GM18526 (cell line): ENCODE data around the gene HECW1.

Experiments used
- POLR2A ChIP-seq: IDR thresholded peaks from 3 replicates; pipeline ENCODE4 v1.6.1; 2011; ENCODE audit not compliant: insufficient read length; ENCODE audit errors: extremely low read depth

The HECW1 gene

DNA sequence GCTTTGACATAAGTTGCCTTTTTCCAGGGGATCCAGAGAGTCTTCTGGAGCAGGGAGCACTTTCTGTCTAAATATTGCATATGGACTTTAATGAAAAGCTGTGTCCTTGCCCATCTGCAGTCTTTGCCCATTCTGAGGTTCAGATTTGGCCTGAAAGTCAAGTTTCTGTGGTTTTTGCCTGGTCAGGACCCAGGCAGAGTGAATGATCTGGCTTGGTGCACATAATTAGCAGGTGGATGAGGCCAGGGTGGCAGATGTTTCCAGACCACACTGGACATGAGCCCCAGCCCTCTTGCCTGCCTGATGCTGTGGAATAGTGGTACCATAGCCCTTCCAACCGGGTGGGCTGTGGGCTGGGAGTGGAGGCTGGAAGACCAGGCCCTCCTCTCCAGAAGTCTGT lies 11.0 kb downstream of the HECW1 start:
- no peak for TF ChIP-seq POLR2A

DNA sequence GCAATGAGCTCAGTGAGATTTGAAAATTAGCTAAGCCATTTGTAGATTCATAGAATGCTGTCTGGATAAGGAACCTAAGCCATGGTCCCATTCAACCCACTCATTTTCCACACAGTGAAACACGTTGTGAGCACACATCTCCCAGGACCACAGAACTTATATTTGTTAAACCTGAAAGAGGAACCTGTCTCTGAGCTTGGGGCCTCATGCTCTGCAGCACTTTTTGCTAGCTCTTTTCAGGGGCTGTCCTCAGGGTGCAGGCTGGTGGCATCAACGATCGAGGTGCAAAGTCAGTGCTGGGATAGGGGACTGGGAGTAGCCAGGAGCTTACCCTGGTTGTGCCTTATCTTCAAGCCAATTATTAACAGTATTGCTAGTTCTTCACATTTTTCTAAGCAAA lies 11.9 kb downstream of the HECW1 start:
- TF ChIP-seq POLR2A: no peak

DNA sequence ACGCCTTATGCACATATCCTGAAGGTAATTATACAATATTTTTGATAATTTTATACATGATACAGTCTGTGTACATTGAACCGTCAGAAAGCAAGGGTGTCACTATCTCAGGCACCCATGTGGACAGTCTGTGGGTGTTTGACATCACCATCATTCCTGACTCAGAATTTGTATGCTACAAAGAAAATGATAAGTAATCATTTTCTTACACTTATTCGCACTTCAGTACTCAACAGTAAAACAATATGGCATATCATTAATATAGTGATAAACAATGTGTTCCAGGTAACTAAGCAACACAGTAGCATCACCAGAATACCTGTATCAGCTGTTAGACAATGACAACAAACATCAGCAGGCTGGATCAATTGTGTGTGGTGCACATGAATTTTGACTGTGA lies 17.9 kb downstream of the HECW1 start:
- TF ChIP-seq POLR2A: no peak

DNA sequence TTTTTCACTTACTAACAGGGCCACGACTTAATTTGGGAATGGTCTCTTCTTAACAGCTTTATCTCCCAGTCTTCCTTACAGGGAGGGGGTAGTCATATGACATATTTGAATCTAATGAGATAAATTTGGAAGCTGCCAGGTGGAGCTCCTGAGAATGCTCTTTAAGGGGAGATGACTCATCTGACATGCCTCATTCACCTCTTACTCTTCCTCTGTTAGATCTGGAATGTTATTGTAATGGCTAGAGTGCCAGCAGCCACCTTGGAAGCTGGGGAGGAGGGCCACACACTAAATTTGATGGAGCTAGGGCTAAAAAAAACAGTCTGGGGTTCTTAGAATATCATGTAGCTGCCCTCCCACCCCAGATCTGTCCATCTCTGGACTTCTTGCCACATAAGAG lies 22.7 kb downstream of the HECW1 start:
- TF ChIP-seq POLR2A: no peak

DNA sequence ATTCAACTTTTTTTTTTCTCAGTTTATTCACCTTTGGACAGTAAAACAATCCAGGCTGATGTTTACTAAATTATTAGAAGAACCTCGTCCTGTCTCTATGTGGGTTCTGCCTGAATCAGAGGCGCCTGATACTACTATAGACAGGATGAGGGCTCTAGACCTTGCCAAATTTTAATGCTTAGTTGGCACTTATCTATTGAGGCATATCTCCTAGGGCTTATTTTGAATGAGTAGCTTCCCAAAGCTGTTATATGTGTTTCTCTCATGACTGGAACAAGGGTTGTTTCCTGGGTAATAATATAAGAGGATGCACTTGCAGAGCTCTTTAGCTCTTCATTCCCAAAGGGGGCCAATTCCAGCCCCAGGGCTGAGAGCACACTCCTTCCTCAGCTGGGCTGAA lies 23.6 kb downstream of the HECW1 start:
- no peak for TF ChIP-seq POLR2A

DNA sequence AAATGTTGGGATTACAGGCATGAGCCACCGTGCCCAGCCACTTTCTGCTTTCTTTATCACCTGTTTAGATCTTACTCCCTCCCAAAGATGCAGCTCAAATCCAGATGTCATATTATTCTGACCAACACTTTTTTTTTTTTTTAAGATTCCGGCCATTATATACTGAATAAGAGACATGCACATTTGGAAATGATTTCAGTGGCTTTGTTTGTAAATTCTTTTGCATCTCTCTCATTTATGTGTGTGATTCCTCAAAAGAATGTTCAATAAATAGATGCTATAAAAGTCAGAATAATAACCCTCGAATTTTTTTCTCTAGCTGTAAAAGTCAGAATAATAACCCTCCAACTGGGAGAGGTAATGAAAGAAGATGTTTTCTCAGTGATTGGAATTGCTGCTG lies 25.4 kb downstream of the HECW1 start:
- no peak for TF ChIP-seq POLR2A

DNA sequence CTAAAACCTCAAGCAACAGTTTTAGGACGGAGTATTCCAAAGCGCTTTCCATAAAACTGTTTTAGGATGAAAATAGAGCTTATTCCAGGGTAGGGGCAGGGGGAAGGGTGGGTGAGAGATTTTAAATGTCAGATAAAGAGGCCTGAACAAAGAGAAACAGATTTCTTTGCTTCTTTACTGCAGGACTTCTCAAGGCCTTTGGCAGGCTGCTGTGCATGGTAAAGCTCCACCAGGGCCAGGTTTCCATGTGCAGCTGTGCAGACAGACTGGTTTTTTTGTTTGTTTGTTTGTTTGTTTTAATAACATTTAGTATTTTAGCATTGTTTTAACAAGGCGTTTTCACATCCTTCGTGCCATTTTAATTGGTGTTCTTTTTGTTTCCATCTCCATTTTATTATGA lies 26.3 kb downstream of the HECW1 start:
- TF ChIP-seq POLR2A: no peak

DNA sequence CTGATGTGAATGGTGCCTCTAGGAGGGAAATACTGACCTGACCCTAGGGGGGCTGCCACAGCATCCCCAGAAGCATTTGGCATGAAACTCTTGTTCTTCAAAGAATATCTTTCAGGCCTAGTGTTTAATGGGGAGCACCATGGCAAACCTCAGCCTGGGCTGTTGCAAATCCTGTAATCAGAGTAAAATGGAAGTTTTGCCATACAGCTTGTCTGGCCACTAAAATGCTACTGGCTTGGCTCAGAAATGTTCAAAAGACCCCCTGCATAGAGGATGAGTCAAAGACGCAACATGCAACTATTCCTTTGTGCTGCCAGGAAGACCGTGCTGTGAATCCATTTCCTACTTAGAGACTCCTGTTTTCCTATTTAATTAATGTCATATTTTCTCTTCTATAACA lies 26.7 kb downstream of the HECW1 start:
- TF ChIP-seq POLR2A: no peak

DNA sequence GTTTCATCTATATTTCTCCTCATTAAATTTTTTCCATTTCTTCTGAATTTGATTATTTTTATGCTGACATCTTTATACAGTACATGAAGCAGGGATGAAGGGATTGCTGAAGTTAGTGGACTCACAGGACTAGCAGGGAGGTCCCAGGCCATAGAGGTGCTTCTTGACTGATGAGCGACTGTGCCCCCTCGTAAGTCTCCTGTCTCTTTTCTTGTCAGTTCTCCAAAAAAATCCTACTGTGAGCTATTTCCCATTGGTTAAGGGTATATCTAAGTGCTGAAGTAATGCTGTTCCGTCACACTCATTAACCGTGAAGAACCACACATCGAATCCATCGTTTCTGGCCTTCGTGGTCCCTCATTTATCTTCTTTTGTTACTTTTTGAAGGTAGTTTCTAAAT lies 27.7 kb downstream of the HECW1 start:
- TF ChIP-seq POLR2A: no peak

DNA sequence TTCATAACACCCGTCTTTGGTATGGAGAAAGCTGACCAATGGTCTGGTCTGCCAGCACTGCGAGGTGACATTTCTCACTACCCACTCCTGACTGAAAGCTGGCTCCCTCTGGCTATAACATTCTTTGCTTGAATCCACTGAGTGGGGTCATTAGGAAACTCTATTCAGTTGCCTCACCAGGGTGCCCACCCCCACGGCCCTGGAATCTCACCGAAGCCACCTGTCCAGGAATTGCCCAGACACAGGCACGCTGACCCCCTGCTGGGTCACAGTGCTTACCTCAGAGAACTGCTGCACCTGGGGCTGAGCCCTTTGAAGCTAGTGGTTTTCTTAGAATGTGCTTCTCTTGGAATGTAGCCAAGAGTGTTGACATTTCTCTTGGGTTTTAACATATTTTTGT lies 28.6 kb downstream of the HECW1 start:
- TF ChIP-seq POLR2A: no peak

DNA sequence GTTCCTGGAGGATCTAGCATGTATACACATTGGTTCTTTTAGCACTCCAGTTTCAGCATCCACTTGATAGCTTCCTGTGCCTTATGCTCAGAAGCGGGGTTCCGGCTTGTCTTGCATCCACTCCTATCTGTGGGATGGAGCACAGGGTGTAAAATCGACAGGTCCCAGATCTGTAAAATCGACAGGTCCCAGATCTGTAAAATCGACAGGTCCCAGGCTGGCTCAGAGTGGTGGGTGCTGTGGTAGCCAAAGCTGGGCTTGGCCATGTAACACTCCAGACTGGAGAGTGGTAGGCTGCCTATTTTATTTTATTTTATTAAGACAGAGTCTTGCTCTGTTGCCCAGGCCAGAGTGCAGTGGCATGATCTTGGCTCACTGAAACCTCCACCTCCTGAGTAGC lies 30.3 kb downstream of the HECW1 start:
- no peak for TF ChIP-seq POLR2A

DNA sequence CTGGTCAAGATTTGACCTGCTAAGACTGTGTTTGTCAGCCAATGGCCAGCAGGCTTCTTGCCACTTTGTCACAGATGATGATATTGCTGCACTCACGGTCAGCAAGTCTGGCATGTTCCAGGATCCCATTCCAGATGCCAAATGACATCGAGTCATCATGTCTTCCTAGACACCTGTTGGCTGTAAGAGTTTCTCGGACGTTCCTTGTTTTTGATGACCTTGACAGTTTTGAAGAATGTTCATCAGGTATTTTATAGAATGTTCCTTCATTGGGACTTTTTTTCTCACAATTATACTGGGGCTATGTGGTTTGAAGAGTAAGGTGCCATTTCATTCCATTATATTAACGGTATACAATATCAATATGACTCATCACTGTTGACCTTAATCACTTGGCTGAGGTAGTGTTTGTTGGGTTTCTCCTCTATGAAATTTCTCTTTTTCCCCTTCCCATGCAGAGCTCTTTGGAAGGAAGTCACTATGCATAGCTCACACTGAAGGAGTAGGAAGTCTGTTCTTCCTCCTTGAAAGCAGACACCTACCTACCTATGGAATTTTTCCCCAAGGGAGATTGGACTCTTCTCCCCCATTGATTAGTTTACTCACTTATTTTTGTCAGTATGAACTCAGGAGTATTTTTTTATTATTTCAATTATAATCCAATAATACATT lies 31.6 kb downstream of the HECW1 start:
- no peak for TF ChIP-seq POLR2A

DNA sequence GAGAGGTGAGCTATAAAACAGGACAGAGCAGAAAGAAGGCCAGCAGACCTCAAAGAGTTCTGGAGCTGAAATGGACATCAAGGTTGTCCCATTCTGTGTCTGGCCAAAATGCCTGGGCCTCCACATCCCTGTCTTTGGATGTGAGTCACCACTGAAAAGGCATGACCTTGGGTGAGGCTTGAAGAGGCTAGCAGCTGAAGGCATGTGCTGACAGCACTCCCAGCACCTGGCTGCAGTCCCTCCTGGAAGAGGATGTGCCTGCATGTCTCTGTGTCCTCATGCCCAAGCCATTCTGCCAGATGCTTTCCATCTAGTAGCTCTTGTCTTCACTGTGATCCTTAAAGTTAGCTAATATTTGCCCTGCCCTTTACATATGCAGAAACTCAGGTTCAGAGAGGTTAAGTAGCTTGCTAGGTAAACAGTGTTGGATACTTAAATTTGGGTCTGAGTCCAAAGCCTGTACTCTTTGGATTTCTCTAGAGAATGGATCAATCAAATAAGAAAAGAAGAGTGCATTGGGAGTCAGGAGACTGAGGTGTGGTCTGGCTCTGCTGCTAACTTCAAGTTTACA lies 35.8 kb downstream of the HECW1 start:
- TF ChIP-seq POLR2A: no peak

DNA sequence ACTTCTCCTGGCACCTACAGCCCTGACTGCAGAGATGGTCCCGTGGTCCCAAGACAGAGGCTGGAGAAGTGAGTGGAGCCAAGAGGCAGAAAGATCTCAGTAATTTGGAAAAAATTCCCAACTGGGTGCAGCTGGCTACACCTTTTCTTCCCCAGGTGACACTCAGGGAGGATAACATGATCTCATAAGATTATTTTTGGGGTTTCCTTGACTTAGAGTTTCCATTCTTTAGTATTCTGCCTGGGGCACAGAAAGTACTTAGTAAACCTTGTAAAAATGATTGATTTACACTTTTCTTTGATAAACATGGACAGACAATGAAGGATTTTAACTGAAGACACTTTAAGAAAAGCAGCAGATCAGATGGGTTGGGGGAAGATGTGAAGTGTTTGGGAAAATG lies 38.6 kb downstream of the HECW1 start:
- no peak for TF ChIP-seq POLR2A

DNA sequence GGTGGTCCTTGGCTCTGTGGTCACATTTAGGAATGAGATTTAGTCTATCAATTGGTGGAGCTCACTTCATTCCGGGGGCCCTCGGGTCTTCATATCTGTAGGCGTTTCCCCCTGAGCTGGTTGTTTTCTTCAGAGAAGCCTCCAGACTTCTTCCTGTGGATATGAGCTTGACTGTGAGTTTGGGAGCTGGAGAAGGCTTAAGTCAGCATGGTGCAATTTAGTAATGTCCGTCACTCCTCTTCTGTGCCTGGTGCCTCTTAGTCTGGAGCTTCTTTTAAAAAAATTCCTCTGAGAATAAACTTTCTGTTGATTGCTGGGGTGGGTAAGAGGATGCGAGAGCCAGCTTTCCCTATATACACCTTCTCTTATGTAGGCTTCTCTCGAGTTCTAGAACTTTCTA lies 40.2 kb downstream of the HECW1 start:
- TF ChIP-seq POLR2A: no peak

DNA sequence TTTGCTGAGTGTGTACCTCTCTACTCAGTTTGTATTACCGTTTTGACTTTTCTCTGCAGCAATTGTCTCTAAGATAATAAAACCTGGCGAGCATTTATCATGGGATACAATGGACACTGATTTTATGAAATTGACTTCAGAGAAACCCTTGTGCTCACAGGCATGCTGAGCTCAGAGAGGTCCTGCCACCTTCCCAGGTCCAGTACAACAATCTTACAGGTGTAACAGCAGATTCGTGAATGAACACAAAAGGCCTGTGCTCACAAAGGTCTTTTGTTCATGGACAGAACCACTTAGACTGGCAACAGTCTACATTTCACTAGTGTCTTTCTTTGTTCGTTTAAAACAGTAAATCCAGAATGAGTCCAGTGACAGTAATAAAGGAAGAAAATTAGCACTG lies 43.2 kb downstream of the HECW1 start:
- TF ChIP-seq POLR2A: no peak

DNA sequence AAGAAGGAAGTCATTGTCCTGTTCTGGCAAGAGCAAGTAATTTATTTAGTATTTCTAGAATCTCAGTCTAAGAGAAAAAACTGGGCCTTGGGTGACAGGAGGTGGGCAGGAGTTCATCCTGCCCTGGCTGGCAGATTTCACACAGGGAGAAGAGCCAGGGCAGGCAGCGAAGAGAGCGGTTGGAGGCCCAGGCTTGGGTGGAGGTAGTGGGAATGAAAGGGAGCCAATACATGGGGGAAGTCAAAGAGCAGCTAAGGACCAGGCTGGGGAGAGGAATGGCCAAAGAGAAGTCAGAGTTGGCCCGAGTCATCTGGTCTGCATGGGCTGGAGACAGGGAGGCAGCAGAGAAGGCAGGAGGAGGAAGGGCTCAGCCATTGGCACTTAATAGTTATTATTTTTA lies 51.4 kb downstream of the HECW1 start:
- no peak for TF ChIP-seq POLR2A

DNA sequence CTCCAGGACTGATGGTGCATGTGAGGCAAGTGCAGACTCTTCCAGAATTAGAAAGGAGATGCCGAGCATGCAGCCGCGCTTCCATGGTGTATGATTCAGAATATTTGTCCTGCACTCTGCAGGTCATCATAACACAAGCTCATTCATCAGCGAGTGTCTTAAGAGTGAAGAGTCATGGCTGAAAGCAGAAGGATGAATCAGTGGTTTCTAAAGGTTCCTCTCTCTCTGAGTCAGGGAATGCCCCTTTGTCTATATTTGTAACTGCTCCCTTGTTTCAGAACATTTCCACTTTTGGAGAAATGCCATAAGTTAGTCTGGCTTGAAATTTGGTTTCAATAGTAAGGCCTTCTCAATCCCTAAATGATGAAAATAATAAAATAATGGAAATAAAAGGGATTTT lies 52.3 kb downstream of the HECW1 start:
- no peak for TF ChIP-seq POLR2A

DNA sequence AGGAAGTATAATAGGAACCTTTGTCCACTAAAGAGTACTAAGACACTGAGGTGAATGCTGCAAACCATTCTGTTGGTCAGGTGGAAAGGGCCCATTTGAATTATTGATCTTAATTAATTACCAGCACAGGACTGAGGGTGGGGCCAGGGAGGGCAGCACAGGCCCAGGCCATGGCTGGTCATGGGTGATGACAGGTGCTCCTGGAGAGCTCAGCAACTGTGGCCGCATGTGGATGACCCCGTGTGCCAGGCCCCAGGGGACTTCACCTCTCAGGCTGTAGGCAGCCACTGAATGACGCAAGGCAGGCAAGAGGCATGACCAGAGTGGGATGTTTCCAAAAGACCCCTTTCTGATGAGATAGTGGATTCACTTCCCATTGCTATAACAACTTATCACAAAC lies 54.2 kb downstream of the HECW1 start:
- no peak for TF ChIP-seq POLR2A
